ENCODE measurements around the gene PPP2R1B.

The PPP2R1B gene

DNA sequence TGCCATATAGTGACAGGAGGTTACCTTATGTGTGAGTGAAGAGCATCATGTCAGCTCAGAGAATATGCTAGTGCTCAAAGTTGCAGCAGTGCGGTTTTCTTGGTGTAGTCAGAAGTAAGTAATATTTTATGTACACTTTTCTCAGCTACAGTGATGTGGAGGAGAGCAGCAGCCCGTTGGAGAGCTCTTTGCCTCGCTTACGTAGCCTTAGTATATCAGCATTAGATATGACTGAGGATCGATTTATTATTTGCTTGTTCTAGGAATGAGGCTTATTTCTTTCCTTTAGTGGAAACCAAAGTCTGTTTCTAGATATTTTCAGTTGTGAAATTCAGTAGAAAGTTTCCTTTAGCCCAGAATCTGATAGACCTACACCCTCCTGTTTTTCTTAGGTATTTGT, 63.6 kb downstream of the PPP2R1B start:
- Histone ChIP-seq H3K9ac (ENCODE audit: low read length) (no peak overlapping the region), H3K27ac (ENCODE audit: low read depth, low read length) (no peak overlapping the region), H3K4me1 (ENCODE audit: insufficient read depth, low read length) (peaks cover 8% of the 10 kb centered on the region), H3K27me3 (ENCODE audit: control insufficient read depth in 1 of 2, insufficient read depth in 2 of 2, low read length in 2 of 2) (no peaks in the 10 kb centered on the region), H3K36me3 (ENCODE audit: insufficient read depth, low read length) (peaks cover 33% of the 10 kb centered on the region), H3K4me3 (ENCODE audit: low read depth in 1 of 2, low read length in 2 of 2) (no peak overlapping the region), H3K9me3 (ENCODE audit: low read length) (no peaks in the 10 kb centered on the region)

DNA sequence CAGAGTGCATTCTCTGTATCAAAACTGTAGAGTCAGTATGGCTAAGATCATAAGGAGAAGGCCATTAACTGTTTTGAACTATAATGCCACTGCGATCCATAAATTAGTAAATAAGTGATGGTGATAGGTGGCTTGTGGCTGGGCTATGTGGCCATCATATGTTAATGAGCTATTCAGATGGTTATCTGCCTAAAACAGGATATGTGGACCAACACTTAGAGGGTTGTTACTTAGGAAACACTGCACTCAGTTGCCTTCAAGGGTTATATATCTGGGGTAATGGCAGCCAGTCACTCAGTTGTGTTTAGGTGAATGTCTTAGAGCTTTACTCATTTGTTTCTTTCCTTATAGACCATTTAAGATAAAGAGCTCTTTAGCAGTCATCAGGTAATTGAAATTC, 66.0 kb downstream of the PPP2R1B start:
- no peaks in the 10 kb centered on the region for H3K9me3 ChIP-seq (ENCODE audit: low read length)
- H3K9ac ChIP-seq (ENCODE audit: low read length): no peak overlapping the region
- H3K27me3 ChIP-seq (ENCODE audit: control insufficient read depth in 1 of 2, insufficient read depth in 2 of 2, low read length in 2 of 2): no peaks in the 10 kb centered on the region
- H3K4me1 ChIP-seq (ENCODE audit: insufficient read depth, low read length): no peaks in the 10 kb centered on the region
- no peak overlapping the region for H3K4me3 ChIP-seq (ENCODE audit: low read depth in 1 of 2, low read length in 2 of 2)
- H3K36me3 ChIP-seq (ENCODE audit: insufficient read depth, low read length): peaks cover 25% of the 10 kb centered on the region
- no peak overlapping the region for H3K27ac ChIP-seq (ENCODE audit: low read depth, low read length)

DNA sequence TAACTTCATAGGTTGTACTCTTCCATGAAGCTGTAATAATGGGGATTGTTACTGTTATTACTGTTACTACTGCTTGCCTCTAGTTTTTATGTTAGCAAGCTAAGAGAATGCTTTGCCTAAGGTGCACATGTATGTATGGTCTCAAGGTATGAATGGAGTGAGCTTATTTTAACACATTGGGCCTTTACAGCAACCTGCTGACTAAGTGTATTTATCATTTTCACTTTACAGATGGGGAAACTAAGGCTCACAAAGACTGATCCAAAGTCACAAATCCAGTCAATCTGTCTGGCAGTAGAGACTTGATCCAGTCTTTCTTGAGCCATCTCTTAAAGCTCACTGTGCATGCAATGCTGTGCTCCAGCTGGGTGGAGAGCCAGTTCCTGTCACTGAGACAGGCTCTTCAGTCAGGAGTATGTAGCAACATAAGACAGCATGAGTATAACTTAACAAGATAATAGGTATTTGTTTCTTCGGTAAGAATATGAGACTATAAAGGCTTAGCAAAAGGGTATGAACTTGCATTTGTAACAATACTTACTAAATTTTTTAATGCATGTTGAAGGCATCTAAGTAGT, 66.5 kb downstream of the PPP2R1B start:
- Histone ChIP-seq H3K4me3 (ENCODE audit: low read depth in 1 of 2, low read length in 2 of 2) (no peak overlapping the region), H3K27me3 (ENCODE audit: control insufficient read depth in 1 of 2, insufficient read depth in 2 of 2, low read length in 2 of 2) (no peaks in the 10 kb centered on the region), H3K36me3 (ENCODE audit: insufficient read depth, low read length) (peaks cover 20% of the 10 kb centered on the region), H3K4me1 (ENCODE audit: insufficient read depth, low read length) (no peaks in the 10 kb centered on the region), H3K9me3 (ENCODE audit: low read length) (no peaks in the 10 kb centered on the region), H3K27ac (ENCODE audit: low read depth, low read length) (no peak overlapping the region), H3K9ac (ENCODE audit: low read length) (no peak overlapping the region)

DNA sequence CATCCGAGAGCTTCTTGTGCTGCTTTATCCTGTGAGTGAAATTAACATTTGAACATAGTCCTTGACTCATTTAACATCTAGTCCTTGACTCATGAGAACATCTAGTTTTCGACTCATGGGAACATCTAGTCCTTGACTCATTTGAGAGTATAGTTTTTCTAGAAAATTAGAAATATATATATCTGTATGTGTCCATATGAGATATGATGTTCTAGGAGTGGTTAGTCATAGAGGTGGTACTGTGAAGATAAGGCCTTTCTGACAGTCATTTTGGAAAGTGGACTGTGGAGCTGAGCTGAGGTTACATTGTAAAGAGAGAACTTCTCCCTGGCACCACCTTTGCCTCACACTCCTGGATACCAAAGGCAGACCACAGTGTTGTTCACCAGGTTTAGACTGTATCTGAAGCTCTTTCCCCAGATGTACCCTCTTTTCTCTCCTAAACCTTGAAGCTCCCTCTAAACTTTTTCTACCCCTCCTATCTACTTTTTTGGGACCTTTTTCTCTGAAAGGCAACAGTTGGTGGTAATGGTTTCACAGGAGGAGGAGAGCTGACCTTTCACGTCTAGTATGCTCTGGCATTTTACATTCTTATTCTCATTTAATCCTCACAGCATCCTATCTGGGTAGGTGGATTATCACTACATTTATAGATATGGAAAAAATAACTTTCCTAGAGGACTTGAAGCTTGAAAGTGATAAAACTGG, 67.2 kb downstream of the PPP2R1B start:
- H3K27ac ChIP-seq (ENCODE audit: low read depth, low read length): no peak overlapping the region
- H3K27me3 ChIP-seq (ENCODE audit: control insufficient read depth in 1 of 2, insufficient read depth in 2 of 2, low read length in 2 of 2): no peaks in the 10 kb centered on the region
- H3K9me3 ChIP-seq (ENCODE audit: low read length): no peaks in the 10 kb centered on the region
- peaks cover 14% of the 10 kb centered on the region for H3K36me3 ChIP-seq (ENCODE audit: insufficient read depth, low read length)
- no peaks in the 10 kb centered on the region for H3K4me1 ChIP-seq (ENCODE audit: insufficient read depth, low read length)
- H3K9ac ChIP-seq (ENCODE audit: low read length): no peak overlapping the region
- no peak overlapping the region for H3K4me3 ChIP-seq (ENCODE audit: low read depth in 1 of 2, low read length in 2 of 2)

DNA sequence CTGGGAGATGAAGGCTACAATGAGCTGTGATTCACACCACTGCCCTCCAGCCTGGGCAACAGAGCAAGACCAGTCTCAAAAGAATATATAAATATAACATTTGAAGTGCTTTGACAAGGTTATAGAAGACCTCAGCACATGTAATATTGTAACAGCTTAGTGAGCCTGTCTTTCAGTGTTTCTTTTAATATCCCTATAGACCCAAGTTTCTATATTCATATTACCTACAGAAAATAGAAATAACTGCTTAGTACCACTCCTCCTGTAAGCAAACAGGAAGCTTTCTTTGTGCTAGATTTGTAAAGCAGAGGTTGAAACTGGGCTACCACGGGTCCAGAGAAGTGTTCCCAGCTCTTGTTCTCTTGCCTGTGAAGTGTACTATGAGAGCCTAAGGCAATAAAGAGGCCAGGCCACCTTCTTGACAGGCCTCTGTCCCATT, 68.2 kb downstream of the PPP2R1B start:
- Histone ChIP-seq H3K4me1 (ENCODE audit: insufficient read depth, low read length) (no peaks in the 10 kb centered on the region), H3K4me3 (ENCODE audit: low read depth in 1 of 2, low read length in 2 of 2) (no peak overlapping the region), H3K9me3 (ENCODE audit: low read length) (no peaks in the 10 kb centered on the region), H3K27me3 (ENCODE audit: control insufficient read depth in 1 of 2, insufficient read depth in 2 of 2, low read length in 2 of 2) (no peaks in the 10 kb centered on the region), H3K36me3 (ENCODE audit: insufficient read depth, low read length) (peaks cover 3% of the 10 kb centered on the region), H3K27ac (ENCODE audit: low read depth, low read length) (no peak overlapping the region), H3K9ac (ENCODE audit: low read length) (no peak overlapping the region)

DNA sequence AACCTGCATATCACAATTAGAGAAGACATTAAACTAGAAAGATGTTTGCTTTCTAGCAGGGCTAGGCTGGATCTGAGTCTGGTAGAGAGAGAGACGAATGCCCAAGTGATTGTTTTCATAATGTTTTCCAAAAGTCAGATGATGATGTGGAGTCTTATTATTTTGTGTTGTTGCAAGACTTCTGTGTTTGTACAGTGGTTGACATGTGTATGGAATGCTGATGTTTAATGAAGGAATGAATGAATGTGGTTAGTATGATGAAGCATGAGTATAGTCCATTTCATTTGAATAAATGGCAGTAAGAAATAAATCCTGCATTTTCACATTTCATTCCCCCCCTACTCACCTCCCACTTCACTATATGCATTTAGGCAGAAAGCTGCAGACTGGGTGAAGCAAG, 69.6 kb downstream of the PPP2R1B start:
- Histone ChIP-seq H3K9me3 (ENCODE audit: low read length) (no peaks in the 10 kb centered on the region), H3K4me1 (ENCODE audit: insufficient read depth, low read length) (no peaks in the 10 kb centered on the region), H3K27me3 (ENCODE audit: control insufficient read depth in 1 of 2, insufficient read depth in 2 of 2, low read length in 2 of 2) (no peaks in the 10 kb centered on the region), H3K36me3 (ENCODE audit: insufficient read depth, low read length) (no peaks in the 10 kb centered on the region), H3K4me3 (ENCODE audit: low read depth in 1 of 2, low read length in 2 of 2) (no peak overlapping the region), H3K27ac (ENCODE audit: low read depth, low read length) (no peak overlapping the region), H3K9ac (ENCODE audit: low read length) (no peak overlapping the region)

DNA sequence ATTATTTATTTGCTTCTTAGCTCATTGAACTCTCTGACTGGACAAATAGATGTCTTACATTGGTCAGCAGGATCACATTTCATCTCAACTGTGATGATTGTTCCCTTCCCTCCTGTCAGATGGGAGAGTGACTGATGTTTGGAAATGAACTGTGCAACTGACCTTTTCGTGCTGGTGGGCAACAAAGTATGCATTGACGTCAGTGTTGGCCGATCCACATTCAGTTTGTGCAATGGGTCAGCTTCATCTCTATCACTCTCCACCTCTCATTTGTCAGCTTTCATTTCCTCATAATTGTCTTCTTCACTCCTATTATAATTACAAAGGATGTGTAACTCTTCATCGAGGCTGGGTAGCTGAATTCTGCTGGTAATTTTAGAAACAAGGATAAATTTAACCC, 71.3 kb downstream of the PPP2R1B start:
- no peak overlapping the region for H3K27ac ChIP-seq (ENCODE audit: low read depth, low read length)
- H3K27me3 ChIP-seq (ENCODE audit: control insufficient read depth in 1 of 2, insufficient read depth in 2 of 2, low read length in 2 of 2): no peaks in the 10 kb centered on the region
- H3K4me3 ChIP-seq (ENCODE audit: low read depth in 1 of 2, low read length in 2 of 2): no peak overlapping the region
- H3K4me1 ChIP-seq (ENCODE audit: insufficient read depth, low read length): no peaks in the 10 kb centered on the region
- no peaks in the 10 kb centered on the region for H3K36me3 ChIP-seq (ENCODE audit: insufficient read depth, low read length)
- H3K9ac ChIP-seq (ENCODE audit: low read length): no peak overlapping the region
- no peaks in the 10 kb centered on the region for H3K9me3 ChIP-seq (ENCODE audit: low read length)

DNA sequence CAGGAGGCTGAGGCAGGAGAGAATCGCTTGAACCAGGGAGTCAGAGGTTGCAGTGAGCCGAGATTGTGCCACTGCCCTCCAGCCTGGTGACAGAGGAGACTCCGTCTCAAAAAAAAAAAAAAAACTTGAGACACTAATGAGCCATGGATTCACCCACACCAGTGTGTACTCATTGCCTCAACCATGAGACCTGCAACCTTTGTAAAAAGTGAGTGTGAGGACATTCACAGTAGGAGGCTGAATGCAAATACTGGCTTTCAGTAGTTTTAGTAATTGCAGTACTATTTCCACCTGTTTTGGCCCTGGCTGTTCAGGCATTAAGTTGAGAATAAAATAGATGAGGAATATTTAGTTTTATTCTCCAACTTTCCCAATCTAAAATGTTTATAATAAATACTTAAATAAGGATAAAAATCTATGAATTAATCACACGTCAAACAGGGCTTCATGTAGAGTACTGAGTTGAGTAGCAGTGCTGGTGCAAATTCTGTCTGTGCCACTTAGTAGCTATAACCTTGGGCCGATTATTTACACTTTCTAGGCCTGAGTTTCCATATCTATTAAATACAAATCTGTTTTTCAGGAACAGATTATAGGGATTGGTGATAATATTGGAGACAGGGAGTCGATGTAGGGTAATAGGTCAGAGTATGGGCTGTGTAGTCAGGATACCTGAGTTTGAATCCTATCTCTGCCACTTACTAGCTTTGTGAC, 72.8 kb downstream of the PPP2R1B start:
- Histone ChIP-seq H3K36me3 (ENCODE audit: insufficient read depth, low read length) (peaks cover 6% of the 10 kb centered on the region), H3K27ac (ENCODE audit: low read depth, low read length) (no peak overlapping the region), H3K9ac (ENCODE audit: low read length) (no peak overlapping the region), H3K4me3 (ENCODE audit: low read depth in 1 of 2, low read length in 2 of 2) (no peak overlapping the region), H3K4me1 (ENCODE audit: insufficient read depth, low read length) (no peaks in the 10 kb centered on the region), H3K27me3 (ENCODE audit: control insufficient read depth in 1 of 2, insufficient read depth in 2 of 2, low read length in 2 of 2) (no peaks in the 10 kb centered on the region), H3K9me3 (ENCODE audit: low read length) (no peaks in the 10 kb centered on the region)

DNA sequence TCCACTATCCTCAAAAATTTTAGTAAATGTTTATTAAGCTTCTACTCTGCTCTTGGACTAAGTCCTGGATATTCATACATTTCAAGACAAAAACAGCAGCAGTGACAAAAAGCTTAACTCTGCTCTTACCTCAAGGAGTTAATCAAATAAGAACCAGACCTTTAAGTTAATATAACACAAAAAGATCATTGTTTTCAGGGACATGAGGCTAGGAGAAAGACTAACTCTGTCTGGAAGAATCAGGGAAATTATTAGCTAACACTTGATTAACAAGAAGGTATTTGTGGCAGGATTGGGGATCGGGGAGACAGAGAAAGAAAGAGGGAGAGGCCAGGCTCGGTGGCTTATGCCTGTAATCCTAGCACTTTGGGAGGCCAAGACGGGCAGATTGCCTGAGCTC, 74.4 kb downstream of the PPP2R1B start:
- H3K27me3 ChIP-seq (ENCODE audit: control insufficient read depth in 1 of 2, insufficient read depth in 2 of 2, low read length in 2 of 2): no peaks in the 10 kb centered on the region
- no peaks in the 10 kb centered on the region for H3K4me1 ChIP-seq (ENCODE audit: insufficient read depth, low read length)
- H3K9me3 ChIP-seq (ENCODE audit: low read length): no peaks in the 10 kb centered on the region
- no peak overlapping the region for H3K9ac ChIP-seq (ENCODE audit: low read length)
- H3K4me3 ChIP-seq (ENCODE audit: low read depth in 1 of 2, low read length in 2 of 2): no peak overlapping the region
- no peak overlapping the region for H3K27ac ChIP-seq (ENCODE audit: low read depth, low read length)
- H3K36me3 ChIP-seq (ENCODE audit: insufficient read depth, low read length): peaks cover 12% of the 10 kb centered on the region

DNA sequence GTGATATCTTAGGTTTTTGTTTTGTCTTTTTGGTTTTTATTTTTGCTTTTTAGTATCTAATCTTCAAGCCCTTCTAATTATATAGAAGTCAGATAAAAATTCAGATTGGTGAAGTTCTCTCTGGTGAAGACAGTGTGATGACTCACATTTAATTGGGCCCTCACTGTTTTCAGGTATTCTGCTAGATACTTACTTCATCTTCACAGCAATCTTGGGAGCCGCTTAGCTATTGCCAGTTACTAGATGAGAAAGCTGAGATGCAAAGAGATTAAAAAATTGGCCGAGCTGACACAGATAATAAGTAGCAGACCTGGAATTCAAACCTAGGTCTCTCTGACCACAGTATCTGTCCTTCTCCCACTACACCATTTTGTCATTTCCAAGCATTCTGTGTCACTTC, 75.0 kb downstream of the PPP2R1B start:
- H3K9ac ChIP-seq (ENCODE audit: low read length): no peak overlapping the region
- H3K36me3 ChIP-seq (ENCODE audit: insufficient read depth, low read length): peaks cover 12% of the 10 kb centered on the region
- H3K9me3 ChIP-seq (ENCODE audit: low read length): no peaks in the 10 kb centered on the region
- H3K27me3 ChIP-seq (ENCODE audit: control insufficient read depth in 1 of 2, insufficient read depth in 2 of 2, low read length in 2 of 2): no peaks in the 10 kb centered on the region
- H3K4me1 ChIP-seq (ENCODE audit: insufficient read depth, low read length): no peaks in the 10 kb centered on the region
- no peak overlapping the region for H3K4me3 ChIP-seq (ENCODE audit: low read depth in 1 of 2, low read length in 2 of 2)
- H3K27ac ChIP-seq (ENCODE audit: low read depth, low read length): no peak overlapping the region

DNA sequence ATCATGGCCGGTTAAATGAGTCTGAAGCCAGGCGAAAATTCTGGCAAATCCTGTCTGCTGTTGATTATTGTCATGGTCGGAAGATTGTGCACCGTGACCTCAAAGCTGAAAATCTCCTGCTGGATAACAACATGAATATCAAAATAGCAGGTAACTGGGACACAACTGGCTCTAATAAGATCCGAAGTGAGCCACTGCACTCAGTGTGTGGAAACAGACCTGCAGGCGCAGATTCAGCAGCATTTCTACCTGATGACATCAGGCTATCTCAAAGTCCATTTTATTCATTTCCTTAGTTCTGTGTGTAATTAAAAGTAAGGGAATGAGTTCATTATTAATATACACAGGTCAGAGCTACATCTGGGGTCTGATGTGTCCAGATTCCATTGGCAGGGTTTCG, 78.2 kb downstream of the PPP2R1B start:
- H3K27me3 ChIP-seq (ENCODE audit: control insufficient read depth in 1 of 2, insufficient read depth in 2 of 2, low read length in 2 of 2): no peaks in the 10 kb centered on the region
- H3K4me3 ChIP-seq (ENCODE audit: low read depth in 1 of 2, low read length in 2 of 2): no peak overlapping the region
- no peaks in the 10 kb centered on the region for H3K9me3 ChIP-seq (ENCODE audit: low read length)
- no peak overlapping the region for H3K27ac ChIP-seq (ENCODE audit: low read depth, low read length)
- H3K9ac ChIP-seq (ENCODE audit: low read length): no peak overlapping the region
- no peaks in the 10 kb centered on the region for H3K4me1 ChIP-seq (ENCODE audit: insufficient read depth, low read length)
- peaks cover 12% of the 10 kb centered on the region for H3K36me3 ChIP-seq (ENCODE audit: insufficient read depth, low read length)
